Upper lobe of left lung (tissue), 4 donors: ENCODE data around the gene GNA14.

Experiments
- POLR2A ChIP-seq, 4 donors: fragments of 450-650 bp; IDR thresholded peaks; one replicate each; pipeline ENCODE4 v1.5.1; 2016 to 2017; ENCODE audit warnings: antibody characterized with exemption in 4 of 4, mild to moderate bottlenecking in 2 of 4
- POLR2AphosphoS5 ChIP-seq, 2 donors: sonication (generic); formaldehyde crosslinking; IDR thresholded peaks; one replicate each; pipeline ENCODE4 v1.5.1; 2017; ENCODE audit warnings: antibody characterized with exemption in 2 of 2
- TF ChIP-seq, protein P1 (sequence below), 6 experiments: fragments of 450-650 bp in 4 of 6; fragments of 200-600 bp in 2 of 6; sonication (generic) in 2 of 6; IDR thresholded peaks; one replicate each; pipeline ENCODE4 v1.5.1; 2016 to 2019; ENCODE audit warnings: antibody characterized with exemption in 6 of 6

DNA sequence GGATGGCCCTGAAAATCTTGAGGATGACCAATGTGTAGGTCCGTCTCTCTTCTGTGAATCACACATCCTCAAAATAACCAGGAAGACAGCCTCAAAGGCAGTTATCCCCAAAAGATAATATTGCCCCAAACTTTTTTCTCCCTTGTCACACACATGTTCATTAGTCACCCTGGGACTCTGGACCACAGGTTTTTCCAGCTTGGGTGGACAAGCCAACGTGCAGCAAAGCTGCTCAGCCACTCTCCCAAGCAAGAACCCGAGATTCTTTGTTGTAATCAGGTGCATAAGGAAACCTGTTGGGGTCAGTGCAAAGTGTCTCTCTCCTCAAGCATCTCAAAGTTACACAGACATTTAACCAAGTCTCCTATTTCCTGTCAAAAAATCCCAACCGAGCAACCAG lies 196.6 kb downstream of the GNA14 start:
- TF ChIP-seq, protein P1, sequence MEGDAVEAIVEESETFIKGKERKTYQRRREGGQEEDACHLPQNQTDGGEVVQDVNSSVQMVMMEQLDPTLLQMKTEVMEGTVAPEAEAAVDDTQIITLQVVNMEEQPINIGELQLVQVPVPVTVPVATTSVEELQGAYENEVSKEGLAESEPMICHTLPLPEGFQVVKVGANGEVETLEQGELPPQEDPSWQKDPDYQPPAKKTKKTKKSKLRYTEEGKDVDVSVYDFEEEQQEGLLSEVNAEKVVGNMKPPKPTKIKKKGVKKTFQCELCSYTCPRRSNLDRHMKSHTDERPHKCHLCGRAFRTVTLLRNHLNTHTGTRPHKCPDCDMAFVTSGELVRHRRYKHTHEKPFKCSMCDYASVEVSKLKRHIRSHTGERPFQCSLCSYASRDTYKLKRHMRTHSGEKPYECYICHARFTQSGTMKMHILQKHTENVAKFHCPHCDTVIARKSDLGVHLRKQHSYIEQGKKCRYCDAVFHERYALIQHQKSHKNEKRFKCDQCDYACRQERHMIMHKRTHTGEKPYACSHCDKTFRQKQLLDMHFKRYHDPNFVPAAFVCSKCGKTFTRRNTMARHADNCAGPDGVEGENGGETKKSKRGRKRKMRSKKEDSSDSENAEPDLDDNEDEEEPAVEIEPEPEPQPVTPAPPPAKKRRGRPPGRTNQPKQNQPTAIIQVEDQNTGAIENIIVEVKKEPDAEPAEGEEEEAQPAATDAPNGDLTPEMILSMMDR (IDR thresholded peaks at IDR 0.05): no peak
- TF ChIP-seq POLR2A (IDR thresholded peaks at IDR 0.05) (no peak), POLR2AphosphoS5 (IDR thresholded peaks at IDR 0.05) (no peak)
